Keratinocyte (primary cell): ENCODE data around the gene SZT2. TPM values are rescaled to one million over a fixed set of nuclear protein-coding genes. Genes with fewer than 3 reads are reported as not detected.

Experiments used
- DNase-seq: peaks from one replicate; pipeline ENCODE4 v3.0.0-alpha.2; 2011; ENCODE audit warnings: low read depth, missing footprints, low spot score
- FAIRE-seq: peaks from 2 replicates; lab custom pipeline; 2011; peaks lifted over from hg19 to GRCh38; lab: Jason Lieb, UNC
- H2AFZ ChIP-seq: 2 replicates; pipeline ENCODE4 v1.6.0; 2012; ENCODE audit warnings: low read length, control low read depth, inconsistent platforms; ENCODE audit not compliant: control insufficient read depth
- H3K27ac ChIP-seq: 2 replicates; pipeline ENCODE4 v1.5.1; 2011; ENCODE audit warnings: low read length; ENCODE audit not compliant: control insufficient read depth, insufficient read depth
- H3K27me3 ChIP-seq: 3 replicates; pipeline ENCODE4 v1.6.0; 2011; ENCODE audit warnings: low read length; ENCODE audit not compliant: control insufficient read depth, insufficient read depth; ENCODE audit errors: extremely low read depth
- H3K36me3 ChIP-seq, 2 experiments: 2 replicates in 1 of 2; 3 replicates in 1 of 2; pipeline ENCODE4 v1.5.1; 2011; ENCODE audit warnings: low read length in 2 of 2, mild to moderate bottlenecking in 1 of 2; ENCODE audit not compliant: control insufficient read depth in 2 of 2, insufficient read depth in 2 of 2; ENCODE audit errors: extremely low read depth in 1 of 2
- H3K4me1 ChIP-seq: 3 replicates; pipeline ENCODE4 v1.5.1; 2011; ENCODE audit warnings: low read length; ENCODE audit not compliant: control insufficient read depth, insufficient read depth; ENCODE audit errors: extremely low read depth
- H3K4me2 ChIP-seq: 3 replicates; pipeline ENCODE4 v1.6.0; 2011; ENCODE audit warnings: low read depth, low read length; ENCODE audit not compliant: control insufficient read depth, insufficient read depth; ENCODE audit errors: extremely low read depth
- H3K4me3 ChIP-seq, 3 experiments: fragments of 200-600 bp in 1 of 3; sonication (generic) in 1 of 3; 2 replicates in 2 of 3; 3 replicates in 1 of 3; pipeline ENCODE4 v1.5.1; 2011 to 2016; ENCODE audit warnings: low read length in 3 of 3, mild to moderate bottlenecking in 3 of 3, control low read depth in 2 of 3, inconsistent platforms in 1 of 3, low read depth in 1 of 3, mixed read lengths in 1 of 3, mixed run types in 1 of 3, moderate library complexity in 1 of 3; ENCODE audit not compliant: control insufficient read depth in 2 of 3, insufficient read depth in 2 of 3; ENCODE audit errors: extremely low read depth in 1 of 3
- H3K79me2 ChIP-seq: 2 replicates; pipeline ENCODE4 v1.6.0; 2012; ENCODE audit warnings: low read length; ENCODE audit not compliant: control insufficient read depth, insufficient read depth
- H3K9ac ChIP-seq: 3 replicates; pipeline ENCODE4 v1.6.0; 2011; ENCODE audit warnings: low read length; ENCODE audit not compliant: control insufficient read depth, insufficient read depth; ENCODE audit errors: extremely low read depth
- H3K9me1 ChIP-seq: 3 replicates; pipeline ENCODE4 v1.6.0; 2011; ENCODE audit warnings: low read length; ENCODE audit not compliant: control insufficient read depth, insufficient read depth; ENCODE audit errors: extremely low read depth
- H3K9me3 ChIP-seq: 2 replicates; pipeline ENCODE4 v1.5.1; 2012; ENCODE audit warnings: low read depth, low read length; ENCODE audit not compliant: control insufficient read depth
- H4K20me1 ChIP-seq: 3 replicates; pipeline ENCODE4 v1.6.0; 2011; ENCODE audit warnings: low read length; ENCODE audit not compliant: control insufficient read depth, insufficient read depth; ENCODE audit errors: extremely low read depth
- CTCF ChIP-seq, 3 experiments: IDR thresholded peaks in 1 of 3; conservative IDR thresholded peaks in 1 of 3; optimal IDR thresholded peaks in 1 of 3; 2 replicates in 2 of 3; 3 replicates in 1 of 3; pipeline versions ENCODE3 to v1.5.1; 2011; ENCODE audit warnings: low read length in 3 of 3, mild to moderate bottlenecking in 3 of 3, moderate library complexity in 2 of 3, control low read depth in 1 of 3, inconsistent platforms in 1 of 3; ENCODE audit not compliant: insufficient read depth in 2 of 3; ENCODE audit errors: extremely low read depth in 1 of 3
- EZH2 ChIP-seq: IDR thresholded peaks from one replicate; pipeline ENCODE4 v1.6.1; 2012; ENCODE audit warnings: inconsistent platforms, mild to moderate bottlenecking, low read length, moderate library complexity
- dilution Hi-C: fragments of 300-500 bp; cut with MboI; formaldehyde crosslinking; loops from one replicate; pipeline ENCODE4 v1.7.0; 2020; ENCODE audit warnings: low sequenced_read_pairs; ENCODE audit not compliant: extremely low pct_ligation_motif_present
- polyA plus RNA-seq, 5 experiments: library from polyadenylated mRNA; depleted of rRNA in 3 of 5; stranded (reverse) in 3 of 5; stranded (forward) in 1 of 5; unstranded in 1 of 5; fragments of >200 nt; gene quantifications; 1 replicate in 1 of 5; 2 replicates in 3 of 5; 3 replicates in 1 of 5; pipeline versions ENCODE4 v1.2.1 to v1.2.3, GENCODE V29; 2011 to 2012; ENCODE audit warnings: missing spikeins in 2 of 5, low read depth in 1 of 5, low replicate concordance in 1 of 5

Gene SZT2
- polyA plus RNA-seq, 1 donor (not counting 4 experiments of a cell fraction or from before 2014, with no cell fraction given): 6.1 TPM

GRCh38 chr1:43464681-43465504 is 75.2 kb downstream of the SZT2 start:
- DNase-seq (no peak), FAIRE-seq (no peak)
- Histone ChIP-seq H2AFZ (no peak overlapping the region), H3K36me3 (no peaks in the 10 kb centered on the region), H3K4me2 (no peak overlapping the region), H3K4me3 (no peak overlapping the region), H3K27ac (no peak overlapping the region), H3K4me1 (peaks cover 4% of the 10 kb centered on the region), H3K9ac (no peak overlapping the region), H3K9me3 (no peaks in the 10 kb centered on the region), H3K79me2 (no peaks in the 10 kb centered on the region), H3K27me3 (no peaks in the 10 kb centered on the region), H3K9me1 (no peaks in the 10 kb centered on the region), H4K20me1 (no peaks in the 10 kb centered on the region)
- dilution Hi-C loops: no loop called here
- TF ChIP-seq CTCF (optimal IDR thresholded peaks at IDR 0.05 in 1 of 3, IDR thresholded peaks at IDR 0.05 in 1 of 3, conservative IDR thresholded peaks at IDR 0.05 in 1 of 3; ENCODE audit: extremely low read depth in 1 of 3, insufficient read depth in 2 of 3, low read length in 3 of 3): no peak
- TF ChIP-seq EZH2: no peak

GRCh38 chr1:43465505-43466067 is 75.9 kb downstream of the SZT2 start:
- H3K36me3 ChIP-seq: no peaks in the 10 kb centered on the region
- H4K20me1 ChIP-seq: no peaks in the 10 kb centered on the region
- H2AFZ ChIP-seq: no peak overlapping the region
- H3K9me1 ChIP-seq: no peaks in the 10 kb centered on the region
- H3K27ac ChIP-seq: no peak overlapping the region
- TF ChIP-seq EZH2 (no peak), CTCF (optimal IDR thresholded peaks at IDR 0.05 in 1 of 3, IDR thresholded peaks at IDR 0.05 in 1 of 3, conservative IDR thresholded peaks at IDR 0.05 in 1 of 3; ENCODE audit: extremely low read depth in 1 of 3, insufficient read depth in 2 of 3, low read length in 3 of 3) (no peak)
- H3K4me1 ChIP-seq: peaks cover 4% of the 10 kb centered on the region
- dilution Hi-C loops: no loop called here
- no peaks in the 10 kb centered on the region for H3K79me2 ChIP-seq
- DNase-seq (no peak), FAIRE-seq (no peak)
- no peaks in the 10 kb centered on the region for H3K27me3 ChIP-seq
- H3K9me3 ChIP-seq: no peaks in the 10 kb centered on the region
- H3K9ac ChIP-seq: no peak overlapping the region
- no peak overlapping the region for H3K4me3 ChIP-seq
- no peak overlapping the region for H3K4me2 ChIP-seq
